Mesenteric fat pad (tissue), 1 donor: ENCODE results near the gene LSM14A. TPM values are rescaled to one million over a fixed set of nuclear protein-coding genes. Genes with fewer than 3 reads are reported as not detected.
"Not testable (repeated sequence)": the region's sequence is repeated elsewhere in the genome, so short reads cannot be mapped to it uniquely, and the experiment has no call there.

Experiments
- DNase-seq: peaks from one replicate; pipeline ENCODE4 v3.0.0-alpha.2; 2020; ENCODE audit warnings: low spot score
- total RNA-seq: library from RNA; stranded (reverse); fragmentation: NEBNext Ultra II Directional; extraction: Animal tissue kit (Norgen Biotek cat#: 25700); gene quantifications from one replicate; pipeline ENCODE4 v1.2.1, GENCODE V29; 2021
- donor health status: DM: yes; HTN: yes; CAD: no.

LSM14A gene
- total RNA-seq, 1 donor from 2014 or later: 87.2 TPM

DNA sequence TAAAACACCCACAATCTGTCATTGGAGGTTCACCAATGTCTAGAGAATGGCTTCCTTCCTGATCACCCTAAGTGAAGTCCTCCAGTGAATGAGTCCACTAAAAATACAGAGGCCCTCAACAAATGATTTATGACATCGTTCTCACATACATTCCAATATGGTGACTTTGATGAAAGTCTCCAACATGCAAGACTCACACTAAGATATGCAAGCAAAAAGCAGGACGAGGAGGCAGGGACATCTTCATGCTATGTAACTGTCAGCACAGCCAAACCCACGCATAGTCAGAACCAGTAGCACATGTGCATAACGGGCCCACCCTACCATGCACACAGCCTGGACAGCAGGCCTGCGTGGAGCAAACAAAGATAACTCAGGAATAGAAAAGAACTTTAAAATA lies 16.6 kb upstream of the LSM14A start:
- DNase-seq: no peak

- not testable (repeated sequence) for DNase-seq
These were observed 13.3 kb upstream of the LSM14A start for GRCh38 chr19:34158966-34159365.

DNA sequence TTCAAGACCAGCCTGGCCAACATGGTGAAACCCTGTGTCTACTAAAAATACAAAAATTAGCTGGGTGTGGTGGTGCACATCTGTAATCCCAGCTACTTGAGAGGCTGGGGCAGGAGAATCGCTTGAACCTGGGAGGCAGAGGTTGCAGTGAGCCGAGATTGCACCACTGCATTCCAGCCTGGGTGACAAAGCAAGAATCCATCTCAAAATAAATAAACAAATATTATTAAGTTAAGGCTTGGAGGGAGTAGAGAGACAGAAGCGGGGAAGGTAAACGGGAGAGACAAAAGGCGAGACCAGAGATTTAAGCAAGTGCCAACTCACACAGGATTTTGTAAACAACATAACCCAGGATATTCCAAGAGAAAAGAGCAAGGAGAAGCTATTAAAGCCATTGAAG lies 12.8 kb upstream of the LSM14A start:
- not testable (repeated sequence) for DNase-seq

GRCh38 chr19:34161902-34162301 lies 10.4 kb upstream of the LSM14A start:
- DNase-seq: not testable (repeated sequence)

DNA sequence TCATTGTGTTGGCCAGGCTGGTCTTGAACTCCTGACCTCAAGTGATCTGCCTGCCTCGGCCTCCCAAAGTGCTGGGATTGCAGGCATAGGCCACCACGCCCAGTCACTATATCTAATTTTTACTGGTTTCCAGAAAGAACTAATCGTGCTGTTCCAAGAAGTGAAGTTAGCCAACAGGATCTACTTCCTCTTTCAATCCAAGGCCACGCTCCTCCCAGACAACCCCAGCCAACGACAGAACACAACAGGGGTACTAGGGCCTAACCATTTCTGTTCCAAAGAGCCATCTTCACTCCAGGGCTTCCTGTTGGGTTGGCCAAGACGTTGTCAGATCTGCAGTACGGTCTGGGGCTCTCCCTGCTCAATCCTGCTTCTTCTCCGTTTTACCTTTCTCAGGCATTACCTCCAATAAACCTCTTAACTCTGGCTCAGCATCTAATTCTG lies 7.0 kb upstream of the LSM14A start:
- no peak for DNase-seq

DNA sequence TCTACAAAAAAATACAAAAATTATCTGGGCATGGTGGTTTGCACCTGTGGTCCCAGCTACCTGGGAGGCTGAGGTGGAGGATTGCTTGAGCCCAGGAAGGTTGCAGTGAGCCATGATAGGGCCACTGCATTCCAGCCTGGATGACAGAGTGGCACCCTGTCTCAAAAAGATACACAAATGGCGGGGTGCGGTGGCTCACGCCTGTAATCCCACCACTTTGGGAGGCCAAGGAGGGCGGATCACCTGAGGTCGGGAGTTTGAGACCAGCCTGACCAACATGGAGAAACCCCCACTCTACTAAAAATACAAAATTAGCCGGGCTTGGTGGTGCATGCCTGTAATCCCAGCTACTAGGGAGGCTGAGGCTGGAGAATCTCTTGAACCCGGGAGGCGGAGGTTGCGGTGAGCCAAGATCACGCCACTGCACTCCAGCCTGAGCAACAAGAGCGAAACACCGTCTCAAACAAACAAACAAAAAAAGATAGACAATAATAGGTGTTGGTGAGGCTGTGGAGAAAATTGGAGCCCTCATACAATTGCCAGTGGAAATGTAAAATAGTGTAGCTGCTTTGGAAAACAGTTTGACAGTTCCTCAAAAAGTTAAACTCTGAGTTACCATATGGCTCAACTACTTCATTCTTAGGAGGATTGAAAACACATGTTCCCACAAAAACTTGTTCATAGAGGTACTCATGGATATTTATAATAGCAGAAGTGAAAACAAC lies 2.7 kb upstream of the LSM14A start:
- DNase-seq: not testable (repeated sequence)

GRCh38 chr19:34171539-34171876 lies 796 bp upstream of the LSM14A start:
- DNase-seq: no peak

DNA sequence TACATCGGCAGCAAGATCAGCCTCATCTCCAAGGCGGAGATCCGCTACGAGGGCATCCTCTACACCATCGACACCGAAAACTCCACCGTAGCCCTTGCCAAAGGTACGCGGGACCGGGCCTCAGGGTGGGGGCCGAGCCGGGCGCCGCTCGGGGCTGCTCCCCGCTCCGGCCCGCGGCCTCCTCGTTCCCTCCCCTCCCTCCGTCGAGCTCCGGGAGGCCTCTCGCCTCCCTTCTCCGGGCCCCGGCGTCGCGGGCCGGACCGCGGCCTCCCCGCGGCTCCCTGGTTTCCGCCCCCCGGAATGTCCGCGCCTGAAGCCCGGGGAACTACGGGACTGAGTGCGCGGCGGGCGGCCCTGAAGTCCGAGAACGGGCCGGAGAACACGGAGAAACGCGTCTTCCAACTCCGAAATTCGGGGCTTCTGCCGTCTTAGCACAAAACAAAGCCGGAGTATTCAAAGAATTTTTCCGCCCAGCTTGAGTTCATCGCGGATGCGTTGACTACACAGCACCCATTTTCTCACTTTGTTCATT lies 423 bp downstream of the LSM14A start:
- DNase-seq: no peak

GRCh38 chr19:34173193-34173956 lies 1.1 kb downstream of the LSM14A start:
- DNase-seq: no peak

- not testable (repeated sequence) for DNase-seq
These were observed 2.9 kb downstream of the LSM14A start for GRCh38 chr19:34175173-34175572.

- DNase-seq: no peak
These were observed 4.3 kb downstream of the LSM14A start for GRCh38 chr19:34176581-34176980.

GRCh38 chr19:34178274-34178610 lies 5.9 kb downstream of the LSM14A start:
- DNase-seq: no peak

DNA sequence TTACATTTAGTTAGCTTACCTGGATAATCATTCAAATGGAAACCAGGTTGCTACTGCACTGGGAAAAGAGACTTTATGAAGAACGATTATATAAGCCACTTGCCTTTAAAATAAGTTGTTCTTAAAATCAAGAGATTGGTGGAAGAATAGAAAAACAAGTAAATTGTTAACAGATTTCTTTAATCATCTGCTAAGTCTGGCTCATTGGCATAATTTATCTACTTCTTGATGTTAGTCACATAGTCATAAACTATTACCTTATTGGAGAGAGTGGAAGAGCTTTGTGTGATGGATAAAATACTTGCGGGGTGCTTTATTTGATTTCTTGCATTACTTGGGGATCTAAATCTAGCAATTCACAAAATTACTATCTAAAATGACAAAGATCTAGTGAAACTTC lies 6.8 kb downstream of the LSM14A start:
- no peak for DNase-seq

GRCh38 chr19:34180273-34180672 lies 8.0 kb downstream of the LSM14A start:
- no peak for DNase-seq

DNA sequence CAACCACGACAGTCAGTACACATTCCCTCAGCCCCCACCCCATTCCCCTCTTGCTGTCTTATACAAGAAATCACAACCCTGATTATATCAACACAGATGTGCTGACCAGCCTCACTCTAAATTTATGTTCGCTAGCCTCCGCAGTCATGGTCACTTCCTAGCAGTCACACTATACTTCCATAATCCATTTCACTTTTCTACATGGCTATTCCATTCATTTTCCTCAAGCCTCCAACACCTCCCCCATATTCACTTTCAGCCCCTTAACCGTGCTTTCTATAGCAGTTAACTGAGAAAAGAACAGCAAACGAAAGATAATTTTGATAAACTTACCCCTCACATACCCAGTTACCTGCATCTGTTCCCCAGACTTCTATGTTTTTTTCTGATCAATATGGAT lies 8.4 kb downstream of the LSM14A start:
- no peak for DNase-seq

DNA sequence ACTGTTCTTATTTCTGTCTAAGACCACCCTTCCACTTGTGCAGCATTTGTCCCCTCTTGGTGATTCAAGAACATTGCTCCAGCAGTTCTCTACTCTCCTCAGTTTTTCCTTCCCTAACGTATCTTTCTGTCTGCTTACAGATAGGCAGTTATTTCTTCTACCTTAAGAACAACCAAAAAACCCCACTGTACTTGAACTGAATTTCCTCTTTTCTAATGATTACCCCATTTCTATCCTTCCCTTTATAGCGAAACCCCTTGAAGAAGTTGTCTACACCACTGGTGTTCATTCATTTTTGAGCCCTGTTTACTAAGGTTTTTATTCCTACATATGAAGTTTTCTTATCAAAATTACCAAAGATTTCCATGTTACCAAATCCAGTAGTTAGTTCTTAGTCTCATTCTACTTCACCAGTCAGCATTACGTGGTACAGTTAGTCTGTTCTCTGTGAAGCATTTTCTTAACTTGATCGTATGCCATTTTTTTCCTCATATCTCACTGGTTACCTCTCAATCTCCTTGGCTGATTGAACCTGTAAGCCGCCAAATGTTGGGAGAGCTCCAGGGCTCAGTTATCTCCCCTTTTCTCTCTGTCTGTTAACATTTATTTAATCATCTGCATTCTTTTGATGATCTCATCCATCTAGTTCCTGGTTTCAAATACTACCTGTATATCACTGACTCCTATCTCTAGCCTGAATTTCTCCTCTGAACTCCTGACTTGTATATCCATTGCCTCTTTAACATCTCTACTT lies 9.0 kb downstream of the LSM14A start:
- DNase-seq: no peak

- no peak for DNase-seq
These were observed 9.8 kb downstream of the LSM14A start for GRCh38 chr19:34182125-34182524.

DNA sequence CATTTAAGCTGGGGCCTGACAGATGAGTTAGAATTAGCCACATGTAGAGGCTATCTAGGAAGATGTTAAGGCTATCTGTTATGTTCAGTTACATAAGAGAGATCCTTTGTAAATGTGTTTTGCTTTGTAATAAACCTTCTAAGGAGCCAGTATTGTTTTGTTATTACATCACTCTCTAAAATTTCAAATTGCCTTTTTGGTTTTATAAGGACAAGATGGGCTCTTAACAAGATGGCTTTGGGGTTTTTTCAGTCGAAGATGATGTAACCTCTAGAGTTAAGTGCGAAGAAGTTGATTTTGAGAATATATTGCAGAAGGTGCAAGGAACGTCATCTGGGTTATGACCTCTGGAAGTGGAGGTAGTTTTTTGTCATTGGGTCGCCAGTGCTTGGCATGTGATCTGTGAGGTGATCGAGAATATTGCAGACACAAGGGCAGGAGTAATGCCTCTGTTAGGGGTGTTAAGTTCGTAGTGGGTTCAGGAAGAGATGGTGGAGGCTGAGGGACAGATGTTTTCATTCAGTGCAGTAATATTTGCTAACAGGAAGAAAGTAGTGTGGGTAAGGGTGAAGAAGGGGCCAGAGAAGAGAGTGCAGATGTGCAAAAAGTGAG lies 12.7 kb downstream of the LSM14A start:
- DNase-seq: no peak

DNA sequence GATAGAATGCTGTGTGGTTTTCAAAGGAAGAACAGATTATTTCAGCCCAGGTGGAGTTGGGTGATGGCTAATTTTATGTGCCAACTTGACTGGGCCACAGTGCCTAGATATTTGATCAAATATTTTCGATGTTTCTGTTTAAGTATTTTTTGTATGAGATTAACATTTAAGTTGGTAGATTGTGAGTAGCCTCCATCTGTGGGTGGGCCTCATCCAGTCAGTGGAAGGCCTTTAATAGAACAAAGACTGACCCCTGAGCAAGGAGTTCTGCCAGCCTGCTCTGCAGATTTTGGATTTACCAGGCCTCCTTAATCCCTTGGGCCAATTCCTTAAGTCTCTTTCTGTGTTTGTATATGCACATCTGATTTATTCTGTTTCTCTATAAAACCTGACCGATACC lies 13.9 kb downstream of the LSM14A start:
- DNase-seq: no peak

- no peak for DNase-seq
These were observed 14.7 kb downstream of the LSM14A start for GRCh38 chr19:34187011-34187410.

- DNase-seq: no peak
These were observed 16.1 kb downstream of the LSM14A start for GRCh38 chr19:34188408-34188807.
